Measurements from ENCODE around the gene FLNB.

GRCh38 chr3:58004973-58005372 lies 3.2 kb upstream of the FLNB start:
- TF ChIP-seq CTCF (IDR thresholded peaks at IDR 0.05; ENCODE audit: insufficient read depth, low read depth, low read length) = no peak
- TF ChIP-seq EZH2 (IDR thresholded peaks at IDR 0.05; ENCODE audit: insufficient read depth, low read length) = no peak
